Right lobe of liver (tissue), 6 donors: ENCODE data around the gene PPM1H. TPM values are rescaled to one million over a fixed set of nuclear protein-coding genes. Genes with fewer than 3 reads are reported as not detected.

Experiments
- ATAC-seq, 4 donors: fragments of 200-7000 bp; cut with Tn5 transposase; one replicate each; pipeline ENCODE4 v1.9.1; 2020; ENCODE audit warnings: mild to moderate bottlenecking in 4 of 4, moderate library complexity in 4 of 4
- DNase-seq, 3 donors: peaks; one replicate each; pipeline ENCODE4 v3.0.0-alpha.2; 2020
- H3K27ac ChIP-seq, 3 donors: fragments of 200-600 bp; one replicate each; pipeline ENCODE4 v1.8.0; 2022
- H3K27me3 ChIP-seq, 2 donors: fragments of 200-600 bp; one replicate each; pipeline ENCODE4 v1.8.0; 2022
- H3K36me3 ChIP-seq, 4 donors: fragments of 200-600 bp; sonication (generic) in 1 of 4; one replicate each; pipeline versions ENCODE4 v1.5.1 to v1.8.0; 2017 to 2022; ENCODE audit warnings: control low read depth in 1 of 4
- H3K4me1 ChIP-seq, 4 donors: fragments of 200-600 bp; sonication (generic) in 1 of 4; one replicate each; pipeline versions ENCODE4 v1.5.1 to v1.8.0; 2017 to 2022; ENCODE audit warnings: control low read depth in 1 of 4
- H3K4me3 ChIP-seq, 3 donors: fragments of 200-600 bp; one replicate each; pipeline ENCODE4 v1.8.0; 2022
- H3K9me3 ChIP-seq, 4 donors: fragments of 200-600 bp; sonication (generic) in 1 of 4; one replicate each; pipeline versions ENCODE4 v1.5.1 to v1.8.0; 2017 to 2022; ENCODE audit warnings: control low read depth in 1 of 4
- CTCF ChIP-seq, 4 donors: fragments of 200-600 bp in 3 of 4; fragments of 450-650 bp in 1 of 4; IDR thresholded peaks; one replicate each; pipeline versions ENCODE4 v1.5.1 to v1.8.0; 2016 to 2022; ENCODE audit warnings: antibody characterized with exemption in 4 of 4, mild to moderate bottlenecking in 2 of 4
- POLR2A ChIP-seq: fragments of 450-650 bp; IDR thresholded peaks from one replicate; pipeline ENCODE4 v1.6.1; 2017; ENCODE audit warnings: antibody characterized with exemption, mild to moderate bottlenecking
- WGBS: methylation state at CpG from one replicate; pipeline ENCODE4 v1.1.6; 2018; ENCODE audit warnings: low coverage, low lambda C conversion rate; ENCODE audit not compliant: insufficient coverage; ENCODE audit errors: missing lambda C conversion rate; 5-methylcytosine and 5-hydroxymethylcytosine counted together
- intact Hi-C, 2 donors: fragments of 100-400 bp; cut with DNase I; formaldehyde crosslinking; loops; one replicate each; pipeline versions ENCODE4 v1.11.2 to v1.14.1; 2022
- total RNA-seq, 6 experiments: library from RNA; depleted of rRNA in 2 of 6; stranded (reverse); fragments of >200 nt in 2 of 6; fragmentation: NEBNext Ultra II Directional in 3 of 6; extraction: Animal tissue kit (Norgen Biotek cat#: 25700) in 3 of 6; gene quantifications; one replicate each; pipeline versions ENCODE4 v1.1.0 to v1.2.4, GENCODE V29; 2016 to 2023
- donor health status: DM: no; HTN: yes; CAD: no.
- donor health status: DM: no; HTN: no; CAD: no.
- donor health status: DM: no; HTN: no; CAD: no.
- donor health status: DM: no; HTN: yes; CAD: no.
- donor health status: DM: no; HTN: yes; CAD: no.

The PPM1H gene
- total RNA-seq, 6 experiments from 2014 or later, result 3.8 to 9.2 (median 6.5) TPM

GRCh38 chr12:62679608-62680007 is 255.3 kb downstream of the PPM1H start:
- H3K27ac ChIP-seq, result no peak overlapping the region
- no peaks in the 10 kb centered on the region for H3K27me3 ChIP-seq
- no peak for ATAC-seq
- H3K9me3 ChIP-seq, result no peaks in the 10 kb centered on the region
- H3K4me3 ChIP-seq, result no peak overlapping the region
- 86% methylated on average over 3 of the region's 3 CpGs for WGBS
- intact Hi-C loops, result no loop called here
- TF ChIP-seq CTCF (IDR thresholded peaks at IDR 0.05) (no peak), POLR2A (no peak)
- no peaks in the 10 kb centered on the region for H3K4me1 ChIP-seq
- DNase-seq, result no peak
- H3K36me3 ChIP-seq, result no peaks in the 10 kb centered on the region

- no peak for DNase-seq
- TF ChIP-seq POLR2A (no peak), CTCF (IDR thresholded peaks at IDR 0.05) (no peak)
- intact Hi-C loops, result no loop called here
- no peaks in the 10 kb centered on the region for H3K4me1 ChIP-seq
- no peak for ATAC-seq
- no peak overlapping the region for H3K27ac ChIP-seq
- no peak overlapping the region for H3K4me3 ChIP-seq
- 100% methylated on average over 1 of the region's 7 CpGs for WGBS
- no peaks in the 10 kb centered on the region for H3K9me3 ChIP-seq
- H3K27me3 ChIP-seq, result no peaks in the 10 kb centered on the region
- no peaks in the 10 kb centered on the region for H3K36me3 ChIP-seq
Measured at GRCh38 chr12:62677355-62677754, 257.6 kb downstream of the PPM1H start.

- ATAC-seq (no peak), DNase-seq (no peak)
- WGBS, result no CpG with 5 or more reads among the region's 11 CpGs
- no peaks in the 10 kb centered on the region for H3K9me3 ChIP-seq
- TF ChIP-seq POLR2A (no peak), CTCF (IDR thresholded peaks at IDR 0.05) (no peak)
- H3K36me3 ChIP-seq, result no peaks in the 10 kb centered on the region
- no peaks in the 10 kb centered on the region for H3K27me3 ChIP-seq
- intact Hi-C loops, result no loop called here
- no peak overlapping the region for H3K4me3 ChIP-seq
- no peaks in the 10 kb centered on the region for H3K4me1 ChIP-seq
- no peak overlapping the region for H3K27ac ChIP-seq
Measured at GRCh38 chr12:62676521-62677307, 258.2 kb downstream of the PPM1H start.

GRCh38 chr12:62673028-62673815 is 261.7 kb downstream of the PPM1H start:
- Histone ChIP-seq H3K4me3 (no peak overlapping the region), H3K4me1 (no peaks in the 10 kb centered on the region), H3K27me3 (no peaks in the 10 kb centered on the region), H3K27ac (no peak overlapping the region), H3K9me3 (no peaks in the 10 kb centered on the region), H3K36me3 (no peaks in the 10 kb centered on the region)
- 84% methylated on average over 6 of the region's 6 CpGs for WGBS
- intact Hi-C loops, result no loop called here
- ATAC-seq (no peak), DNase-seq (no peak)
- no peak for TF ChIP-seq CTCF (IDR thresholded peaks at IDR 0.05)
- TF ChIP-seq POLR2A, result no peak
